Type B pancreatic cell (in vitro differentiated cells): ENCODE measurements around the gene AP4M1. TPM values are rescaled to one million over a fixed set of nuclear protein-coding genes. Genes with fewer than 3 reads are reported as not detected.

Experiments used
- DNase-seq: peaks from one replicate; pipeline ENCODE4 v3.0.0; 2021; ENCODE audit warnings: mixed read lengths; ENCODE audit not compliant: unreplicated experiment; ENCODE audit errors: extremely low spot score
- H3K27ac Mint-ChIP-seq: 2 replicates; pipeline ENCODE4 v1.8.0; 2021; ENCODE audit warnings: mild to moderate bottlenecking, mixed read lengths
- H3K27me3 Mint-ChIP-seq: 2 replicates; pipeline ENCODE4 v1.8.0; 2021; ENCODE audit warnings: mixed read lengths
- H3K36me3 Mint-ChIP-seq: 2 replicates; pipeline ENCODE4 v1.8.0; 2021; ENCODE audit warnings: mixed read lengths
- H3K4me1 Mint-ChIP-seq: one replicate; pipeline ENCODE4 v1.8.0; 2021; ENCODE audit warnings: mixed read lengths; ENCODE audit not compliant: unreplicated experiment
- H3K4me3 Mint-ChIP-seq: 2 replicates; pipeline ENCODE4 v1.8.0; 2021; ENCODE audit warnings: mild to moderate bottlenecking, mixed read lengths
- H3K9me3 Mint-ChIP-seq: 2 replicates; pipeline ENCODE4 v1.8.0; 2021; ENCODE audit warnings: mixed read lengths
- CTCF ChIP-seq: fragments of 200-600 bp; sonication (generic); conservative IDR thresholded peaks from 2 replicates; pipeline ENCODE4 v1.5.0; 2021; ENCODE audit warnings: antibody characterized with exemption, mild to moderate bottlenecking
- microRNA-seq: library from miRNA; unstranded; fragments of <30 nt; microRNA quantifications from one replicate; pipeline ENCODE4, GENCODE V29; 2020
- total RNA-seq: library from RNA; stranded (reverse); gene quantifications from 2 replicates; pipeline ENCODE4 v1.2.1, GENCODE V29; 2021; ENCODE audit warnings: low replicate concordance

AP4M1 gene
- total RNA-seq, 1 donor from 2014 or later = 28.5 TPM

- TF ChIP-seq CTCF = no peak
- peaks cover 11% of the 10 kb centered on the region for H3K4me1 Mint-ChIP-seq
- peaks cover 5% of the 10 kb centered on the region for H3K36me3 Mint-ChIP-seq
- no peak overlapping the region for H3K27ac Mint-ChIP-seq
- H3K9me3 Mint-ChIP-seq = no peaks in the 10 kb centered on the region
- no peaks in the 10 kb centered on the region for H3K27me3 Mint-ChIP-seq
- no peak for DNase-seq
- peak overlapping the region; percentile 91 for H3K4me3 Mint-ChIP-seq
These were observed 55.1 kb downstream of the AP4M1 start for GRCh38 chr7:100156331-100157068.

DNA sequence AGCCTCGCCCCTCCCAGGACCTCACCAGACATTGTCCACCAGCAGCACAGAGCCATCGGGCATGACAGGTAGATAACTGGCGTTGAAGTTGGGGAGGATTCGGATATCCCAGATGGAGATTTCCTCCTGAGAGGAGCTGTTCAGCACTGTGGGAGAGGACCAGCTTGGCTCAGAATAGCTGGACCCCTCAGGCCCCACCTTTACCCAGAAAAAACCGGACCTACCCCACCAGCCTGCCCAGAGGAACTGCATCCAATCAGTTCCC, 55.6 kb downstream of the AP4M1 start:
- no peak for TF ChIP-seq CTCF
- no peak for DNase-seq
- Mint-ChIP-seq H3K9me3 (no peaks in the 10 kb centered on the region), H3K27me3 (no peaks in the 10 kb centered on the region), H3K4me3 (peak overlapping the region; percentile 91), H3K4me1 (peaks cover 11% of the 10 kb centered on the region), H3K27ac (peak overlapping the region; percentile 83), H3K36me3 (peaks cover 5% of the 10 kb centered on the region)

GRCh38 chr7:100157334-100158228, 56.1 kb downstream of the AP4M1 start:
- Mint-ChIP-seq H3K27ac (peak overlapping the region; percentile 83), H3K4me1 (peaks cover 11% of the 10 kb centered on the region), H3K9me3 (no peaks in the 10 kb centered on the region), H3K4me3 (peak overlapping the region; percentile 91), H3K36me3 (peaks cover under 1% of the 10 kb centered on the region), H3K27me3 (no peaks in the 10 kb centered on the region)
- no peak for DNase-seq
- no peak for TF ChIP-seq CTCF

Small RNA genes lying within 50 kb of the gene (microRNA-seq; reads per million reads assigned to microRNA genes)
- gene MIR106B (6,003 reads per million, percentile 93 among the genes with 10 or more reads in this experiment), gene MIR25 (785 reads per million, percentile 81 among the genes with 10 or more reads in this experiment), gene MIR4658 (not detected), gene MIR93 (9,168 reads per million, percentile 95 among the genes with 10 or more reads in this experiment)

Other genes starting within 250 kb of the AP4M1 start
- not detected in 2 replicates for gene OR2AE1, start 224.6 kb upstream of the AP4M1 start, total RNA-seq
- gene TRIM4, start 182.1 kb upstream of the AP4M1 start, total RNA-seq = 13.0 and 15.8 TPM in 2 replicates
- not detected in 2 replicates for gene GJC3, start 172.0 kb upstream of the AP4M1 start, total RNA-seq
- gene AZGP1, start 125.6 kb upstream of the AP4M1 start, total RNA-seq = 0.50 and 0.60 TPM in 2 replicates
- 157 and 170 TPM in 2 replicates for gene ZKSCAN1, start 86.0 kb upstream of the AP4M1 start, total RNA-seq
- 11.9 and 16.4 TPM in 2 replicates for gene ZSCAN21, start 51.9 kb upstream of the AP4M1 start, total RNA-seq
- gene ZNF3, start 19.9 kb upstream of the AP4M1 start, total RNA-seq = 52.8 and 66.6 TPM in 2 replicates
- gene COPS6, start 12.7 kb upstream of the AP4M1 start, total RNA-seq = 87.0 and 120 TPM in 2 replicates
- gene MCM7, start 246 bp upstream of the AP4M1 start, total RNA-seq = 121 and 244 TPM in 2 replicates
- gene TAF6, start 17.7 kb downstream of the AP4M1 start, total RNA-seq = 50.9 and 77.7 TPM in 2 replicates
- 7.2 and 36.0 TPM in 2 replicates for gene CNPY4, start 18.0 kb downstream of the AP4M1 start, total RNA-seq
- 2.7 and 2.8 TPM in 2 replicates for gene MBLAC1, start 25.3 kb downstream of the AP4M1 start, total RNA-seq
- gene LAMTOR4, start 47.3 kb downstream of the AP4M1 start, total RNA-seq = 96.7 and 109 TPM in 2 replicates
- gene TRAPPC14, start 57.1 kb downstream of the AP4M1 start, total RNA-seq = 21.3 and 35.2 TPM in 2 replicates
- gene GAL3ST4, start 67.0 kb downstream of the AP4M1 start, total RNA-seq = 7.2 and 7.4 TPM in 2 replicates
- gene GPC2, start 75.7 kb downstream of the AP4M1 start, total RNA-seq = 20.6 and 53.3 TPM in 2 replicates
- gene STAG3, start 76.3 kb downstream of the AP4M1 start, total RNA-seq = 1.6 and 1.7 TPM in 2 replicates
- gene PVRIG, start 118.3 kb downstream of the AP4M1 start, total RNA-seq = not detected in 2 replicates
- gene SPDYE3, start 206.1 kb downstream of the AP4M1 start, total RNA-seq = not detected in 2 replicates